ENCODE results near the gene RASGRP3.

GRCh38 chr2:33511141-33511540, 34.7 kb downstream of the RASGRP3 start:
- TF ChIP-seq POLR2A (IDR thresholded peaks at IDR 0.05; ENCODE audit: low read length) = no peak
- no peak for TF ChIP-seq MAX (IDR thresholded peaks at IDR 0.05)
- TF ChIP-seq KDM1A (IDR thresholded peaks at IDR 0.05; ENCODE audit: low read depth) = no peak
- no peak for TF ChIP-seq CTCF (IDR thresholded peaks at IDR 0.05)
- no peak for TF ChIP-seq SREBF2 (IDR thresholded peaks at IDR 0.05)
- no peak for TF ChIP-seq EP300 (IDR thresholded peaks at IDR 0.05)
- no peak for TF ChIP-seq HDAC2 (IDR thresholded peaks at IDR 0.05)
- TF ChIP-seq HOXA7 (CRISPR knock-in tag; IDR thresholded peaks at IDR 0.05) = no peak
- no peak for TF ChIP-seq RCOR1 (IDR thresholded peaks at IDR 0.05; ENCODE audit: low read depth, low read length)
- TF ChIP-seq MAZ (IDR thresholded peaks at IDR 0.05; ENCODE audit: borderline replicate concordance, low read depth, low read length) = no peak
